ENCODE data around the gene IL1R1. TPM values are rescaled to one million over a fixed set of nuclear protein-coding genes. Genes with fewer than 3 reads are reported as not detected.

IL1R1 gene
- total and polyA plus RNA-seq, 2 of the 4 experiments (the other 2 are of a cell fraction): 6.5 to 13.8 TPM

DNA sequence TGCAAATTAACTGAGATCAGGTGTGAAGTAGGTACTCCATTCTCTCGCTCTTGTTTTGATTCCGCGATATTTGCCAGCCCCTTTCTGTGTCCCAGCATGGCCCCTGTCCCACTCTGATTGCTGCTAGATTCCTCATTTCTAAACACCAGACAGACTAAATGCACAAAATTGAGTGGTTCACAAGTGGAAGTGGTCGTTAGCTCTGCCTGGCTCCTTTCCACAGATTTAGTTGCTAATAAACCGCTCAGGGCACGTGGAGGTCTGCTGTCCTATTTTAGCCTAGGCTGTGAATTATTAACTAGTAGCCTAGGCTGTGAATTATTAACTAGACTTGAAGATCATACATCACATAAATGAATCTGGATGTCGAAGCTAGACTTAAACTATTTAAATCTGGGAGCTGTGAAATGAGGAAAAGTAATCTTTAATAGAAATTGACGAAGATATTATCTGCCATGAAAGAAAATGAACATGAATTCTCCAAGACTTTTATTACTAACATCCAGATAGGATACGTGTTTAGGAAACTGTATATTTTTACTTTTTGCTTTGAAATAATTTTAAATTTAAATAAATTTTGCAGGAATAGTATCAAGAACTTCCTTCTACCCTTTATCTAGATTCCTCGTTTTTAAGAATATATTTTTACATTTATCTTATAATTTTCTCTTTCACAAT, 48.0 kb downstream of the IL1R1 start:
- no peaks in the 10 kb centered on the region for H3K79me1 ChIP-seq (ENCODE audit: low read depth in 1 of 2, low read length in 2 of 2)
- intact Hi-C loops (cut with micrococcal nuclease): no loop called here
- no peak overlapping the region for H2BK20ac ChIP-seq (ENCODE audit: low read depth, low read length)
- H2BK120ac ChIP-seq (ENCODE audit: low read depth, low read length): no peak overlapping the region
- peaks cover 3% of the 10 kb centered on the region; the same call in 1 of the 2 replicates for H3K4me1 ChIP-seq (ENCODE audit: control insufficient read depth, insufficient read depth, low read length)
- dilution Hi-C loops (cut with HindIII; ENCODE audit: low sequenced_read_pairs, unreplicated experiment): no loop called here
- no peak overlapping the region for H3K56ac ChIP-seq (ENCODE audit: extremely low read depth, insufficient read depth, low read length)
- H3K9me3 ChIP-seq (ENCODE audit: control insufficient read depth, insufficient read depth, low read length): no peaks in the 10 kb centered on the region
- POLR2A ChIA-PET (ENCODE audit: unreplicated experiment): no interaction called here
- TF ChIP-seq RFX5 (IDR thresholded peaks at IDR 0.05; ENCODE audit: low read depth, low read length) (no peak), MXI1 (IDR thresholded peaks at IDR 0.05; ENCODE audit: borderline replicate concordance, low read depth, low read length) (no peak), POLR2A (IDR thresholded peaks at IDR 0.05; ENCODE audit: low read depth, low read length) (no peak), SMC3 (IDR thresholded peaks at IDR 0.05; ENCODE audit: low read depth, low read length) (no peak), FOS (IDR thresholded peaks at IDR 0.05; ENCODE audit: low read depth, low read length) (no peak), CEBPB (IDR thresholded peaks at IDR 0.05; ENCODE audit: low read depth, low read length) (no peak), CHD1 (IDR thresholded peaks at IDR 0.05; ENCODE audit: low read depth, low read length) (no peak), MAFK (IDR thresholded peaks at IDR 0.05; ENCODE audit: low read depth, low read length) (no peak), RAD21 (IDR thresholded peaks at IDR 0.05; ENCODE audit: low read length) (no peak), BHLHE40 (IDR thresholded peaks at IDR 0.05; ENCODE audit: low read depth, low read length) (no peak), NFE2L2 (IDR thresholded peaks at IDR 0.05; ENCODE audit: low read depth, low read length) (no peak), RCOR1 (IDR thresholded peaks at IDR 0.05; ENCODE audit: insufficient replicate concordance, low read length) (no peak), MAZ (IDR thresholded peaks at IDR 0.05; ENCODE audit: borderline replicate concordance, low read depth, low read length) (no peak)
- TF ChIP-seq, protein P1, sequence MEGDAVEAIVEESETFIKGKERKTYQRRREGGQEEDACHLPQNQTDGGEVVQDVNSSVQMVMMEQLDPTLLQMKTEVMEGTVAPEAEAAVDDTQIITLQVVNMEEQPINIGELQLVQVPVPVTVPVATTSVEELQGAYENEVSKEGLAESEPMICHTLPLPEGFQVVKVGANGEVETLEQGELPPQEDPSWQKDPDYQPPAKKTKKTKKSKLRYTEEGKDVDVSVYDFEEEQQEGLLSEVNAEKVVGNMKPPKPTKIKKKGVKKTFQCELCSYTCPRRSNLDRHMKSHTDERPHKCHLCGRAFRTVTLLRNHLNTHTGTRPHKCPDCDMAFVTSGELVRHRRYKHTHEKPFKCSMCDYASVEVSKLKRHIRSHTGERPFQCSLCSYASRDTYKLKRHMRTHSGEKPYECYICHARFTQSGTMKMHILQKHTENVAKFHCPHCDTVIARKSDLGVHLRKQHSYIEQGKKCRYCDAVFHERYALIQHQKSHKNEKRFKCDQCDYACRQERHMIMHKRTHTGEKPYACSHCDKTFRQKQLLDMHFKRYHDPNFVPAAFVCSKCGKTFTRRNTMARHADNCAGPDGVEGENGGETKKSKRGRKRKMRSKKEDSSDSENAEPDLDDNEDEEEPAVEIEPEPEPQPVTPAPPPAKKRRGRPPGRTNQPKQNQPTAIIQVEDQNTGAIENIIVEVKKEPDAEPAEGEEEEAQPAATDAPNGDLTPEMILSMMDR (conservative IDR thresholded peaks at IDR 0.05; ENCODE audit: low read depth, low read length): no peak
- TF ChIP-seq, protein P2, sequence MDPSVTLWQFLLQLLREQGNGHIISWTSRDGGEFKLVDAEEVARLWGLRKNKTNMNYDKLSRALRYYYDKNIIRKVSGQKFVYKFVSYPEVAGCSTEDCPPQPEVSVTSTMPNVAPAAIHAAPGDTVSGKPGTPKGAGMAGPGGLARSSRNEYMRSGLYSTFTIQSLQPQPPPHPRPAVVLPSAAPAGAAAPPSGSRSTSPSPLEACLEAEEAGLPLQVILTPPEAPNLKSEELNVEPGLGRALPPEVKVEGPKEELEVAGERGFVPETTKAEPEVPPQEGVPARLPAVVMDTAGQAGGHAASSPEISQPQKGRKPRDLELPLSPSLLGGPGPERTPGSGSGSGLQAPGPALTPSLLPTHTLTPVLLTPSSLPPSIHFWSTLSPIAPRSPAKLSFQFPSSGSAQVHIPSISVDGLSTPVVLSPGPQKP (IDR thresholded peaks at IDR 0.05; ENCODE audit: borderline replicate concordance, low read depth, low read length): no peak
- TF ChIP-seq, protein P3, sequence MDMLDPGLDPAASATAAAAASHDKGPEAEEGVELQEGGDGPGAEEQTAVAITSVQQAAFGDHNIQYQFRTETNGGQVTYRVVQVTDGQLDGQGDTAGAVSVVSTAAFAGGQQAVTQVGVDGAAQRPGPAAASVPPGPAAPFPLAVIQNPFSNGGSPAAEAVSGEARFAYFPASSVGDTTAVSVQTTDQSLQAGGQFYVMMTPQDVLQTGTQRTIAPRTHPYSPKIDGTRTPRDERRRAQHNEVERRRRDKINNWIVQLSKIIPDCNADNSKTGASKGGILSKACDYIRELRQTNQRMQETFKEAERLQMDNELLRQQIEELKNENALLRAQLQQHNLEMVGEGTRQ (IDR thresholded peaks at IDR 0.05; ENCODE audit: low read depth, low read length): no peak
- no peak overlapping the region for H3K4me3 ChIP-seq (ENCODE audit: insufficient read depth, low read depth, low read length)
- H3K14ac ChIP-seq (replicated peaks; ENCODE audit: low read depth, low read length): no peak overlapping the region
- H2AFZ ChIP-seq (replicated peaks; ENCODE audit: low read length, poor library complexity): no peak overlapping the region
- CTCF ChIA-PET: no interaction called here
- no peak overlapping the region for H2BK5ac ChIP-seq (ENCODE audit: low read depth, low read length, poor library complexity, severe bottlenecking)
- no peaks in the 10 kb centered on the region for H3K27me3 ChIP-seq (ENCODE audit: control insufficient read depth, insufficient read depth, low read length)
- no peak overlapping the region for H4K8ac ChIP-seq (ENCODE audit: low read depth in 2 of 2, low read length in 2 of 2)
- no peak overlapping the region for H2AK5ac ChIP-seq (ENCODE audit: low read depth, low read length)
- ATAC-seq (ENCODE audit: low read depth) (no peak), DNase-seq (no peak)
- no peak overlapping the region for H3K23ac ChIP-seq (ENCODE audit: low read depth, low read length)
- no peak overlapping the region for H2BK15ac ChIP-seq (ENCODE audit: low read depth, low read length)
- BruUV-seq (replicated peaks): no TSS peak
- WGBS, 2 experiments (ENCODE audit: extremely low coverage in 2 of 2, insufficient read length in 1 of 2): no CpG with 5 or more reads among the region's 10 CpGs
- no peak overlapping the region for H3K4me2 ChIP-seq (ENCODE audit: low read depth, low read length)
- in situ Hi-C loops (cut with MboI; ENCODE audit: low sequenced_read_pairs): no loop called here
- no peaks in the 10 kb centered on the region for H3K9me1 ChIP-seq (ENCODE audit: insufficient read depth, low read length)
- no peak overlapping the region for H3K27ac ChIP-seq (ENCODE audit: insufficient read depth, low read length)
- H4K91ac ChIP-seq (ENCODE audit: insufficient read depth, low read depth, low read length): no peak overlapping the region
- no peaks in the 10 kb centered on the region for H4K20me1 ChIP-seq (ENCODE audit: insufficient read depth, low read length)
- H3K9ac ChIP-seq (ENCODE audit: low read depth, low read length): no peak overlapping the region
- H3K36me3 ChIP-seq (ENCODE audit: control insufficient read depth, insufficient read depth, low read length): no peaks in the 10 kb centered on the region
- H3K18ac ChIP-seq (ENCODE audit: low read depth, low read length): no peak overlapping the region
- H2AK9ac ChIP-seq (replicated peaks; ENCODE audit: low read depth, low read length, poor library complexity): no peak overlapping the region
- H4K5ac ChIP-seq (ENCODE audit: low read depth, low read length): no peak overlapping the region
- H3K4ac ChIP-seq (ENCODE audit: low read depth, low read length): no peak overlapping the region

Measured in IMR-90 (cell line).